HCT116 (cell line): Measurements from ENCODE around the gene FRMD3. TPM values are rescaled to one million over a fixed set of nuclear protein-coding genes. Genes with fewer than 3 reads are reported as not detected.

Source experiments
- ATAC-seq: fragments of 200-7000 bp; cut with Tn5 transposase; 2 replicates; pipeline ENCODE4 v1.9.1; 2020; ENCODE audit warnings: mild to moderate bottlenecking, moderate library complexity
- BruUV-seq: library from RNA; stranded (reverse); fragments of 400-500 nt; replicated peaks from 2 replicates; lab custom pipeline; 2021; lab: Mats Ljungman, UMichigan
- CTCF ChIA-PET: fragments of 300-600 bp; sonication (Branson Sonifier 250); formaldehyde crosslinking; loops from one replicate; lab custom pipeline; 2021; ENCODE audit warnings: antibody characterized with exemption; lab: Charles Lee
- POLR2A ChIA-PET: fragments of 300-600, 350-600 bp; sonication (Branson Sonifier 250); formaldehyde crosslinking; loops from one replicate; lab custom pipeline; 2021; ENCODE audit warnings: antibody characterized with exemption; lab: Charles Lee
- RAD21 ChIA-PET, 2 experiments: fragments of 300-600 bp; sonication (Branson Sonifier 250); formaldehyde crosslinking; loops; one replicate each; lab custom pipeline; 2023; ENCODE audit warnings: low total read pairs in 2 of 2; ENCODE audit not compliant: uncharacterized antibody in 2 of 2, unreplicated experiment in 2 of 2, low non-redundant PET in 1 of 2; lab: Charles Lee
- DNase-seq: peaks from one replicate; pipeline ENCODE4 v3.0.0-alpha.2; 2010; ENCODE audit warnings: low read depth, low spot score
- H2AFZ ChIP-seq: fragments of 200-600 bp; shearing (Covaris generic), sonication (generic); 2 replicates; pipeline ENCODE4 v1.6.1; 2017; ENCODE audit warnings: low read depth, mixed run types, mixed read lengths, antibody characterized with exemption, low read length; ENCODE audit not compliant: poor library complexity, severe bottlenecking
- H3K27ac ChIP-seq: 2 replicates; pipeline ENCODE4 v1.5.1; 2012; ENCODE audit warnings: low read depth, low read length
- H3K27me3 ChIP-seq: fragments of 200-600 bp; sonication (generic); 2 replicates; pipeline ENCODE4 v1.6.1; 2016; ENCODE audit warnings: mixed run types, low read length, mixed read lengths; ENCODE audit not compliant: insufficient read depth
- H3K36me3 ChIP-seq, 2 experiments: fragments of 200-500 bp in 1 of 2; fragments of 200-600 bp in 1 of 2; sonication (Bioruptor generic) in 1 of 2; sonication (generic) in 1 of 2; 2 replicates each; pipeline versions ENCODE4 v1.5.1 to v1.6.1; 2014 to 2016; ENCODE audit warnings: low read length in 2 of 2, inconsistent platforms in 1 of 2, mixed read lengths in 1 of 2, mixed run types in 1 of 2; ENCODE audit not compliant: insufficient read depth in 2 of 2, control insufficient read depth in 1 of 2
- H3K4me1 ChIP-seq, 2 experiments: fragments of 200-600 bp in 1 of 2; sonication (generic) in 1 of 2; 2 replicates each; pipeline versions ENCODE4 v1.5.1 to v1.6.1; 2012 to 2017; ENCODE audit warnings: low read length in 2 of 2, inconsistent platforms in 1 of 2, mild to moderate bottlenecking in 1 of 2, mixed read lengths in 1 of 2, mixed run types in 1 of 2, moderate library complexity in 1 of 2; ENCODE audit not compliant: insufficient read depth in 2 of 2, control insufficient read depth in 1 of 2
- H3K4me2 ChIP-seq: fragments of 200-600 bp; sonication (generic); 2 replicates; pipeline ENCODE4 v1.6.1; 2017; ENCODE audit warnings: mixed run types, low read length, mixed read lengths
- H3K4me3 ChIP-seq, 2 experiments: fragments of 200-600 bp in 1 of 2; sonication (generic) in 1 of 2; replicated peaks in 1 of 2; 2 replicates each; pipeline ENCODE4 v1.5.1; 2011 to 2016; ENCODE audit warnings: low read length in 2 of 2, control low read depth in 1 of 2, low read depth in 1 of 2, mild to moderate bottlenecking in 1 of 2, mixed read lengths in 1 of 2, mixed run types in 1 of 2
- H3K79me2 ChIP-seq: fragments of 200-600 bp; sonication (generic); 2 replicates; pipeline ENCODE4 v1.6.1; 2017; ENCODE audit warnings: mild to moderate bottlenecking, mixed run types, low read length, moderate library complexity, mixed read lengths; ENCODE audit not compliant: insufficient read depth
- H3K9ac ChIP-seq: fragments of 200-600 bp; sonication (generic); 2 replicates; pipeline ENCODE4 v1.6.1; 2016; ENCODE audit warnings: low read length, mixed read lengths
- H3K9me2 ChIP-seq: fragments of 200-600 bp; sonication (generic), shearing (Covaris generic); 2 replicates; pipeline ENCODE4 v1.6.1; 2017; ENCODE audit warnings: mixed run types, mild to moderate bottlenecking, moderate library complexity; ENCODE audit not compliant: insufficient read depth
- H3K9me3 ChIP-seq, 2 experiments: fragments of 200-500 bp in 1 of 2; fragments of 200-600 bp in 1 of 2; sonication (Bioruptor generic) in 1 of 2; sonication (generic) in 1 of 2; 2 replicates each; pipeline ENCODE4 v1.6.1; 2014 to 2017; ENCODE audit warnings: low read length in 2 of 2, mixed read lengths in 2 of 2, inconsistent platforms in 1 of 2, low read depth in 1 of 2, mild to moderate bottlenecking in 1 of 2, mixed run types in 1 of 2, moderate library complexity in 1 of 2; ENCODE audit not compliant: control insufficient read depth in 1 of 2, insufficient read depth in 1 of 2
- H4K20me1 ChIP-seq: fragments of 200-600 bp; sonication (generic), shearing (Covaris generic); 2 replicates; pipeline ENCODE4 v1.6.1; 2017; ENCODE audit warnings: mixed run types, mild to moderate bottlenecking, moderate library complexity; ENCODE audit not compliant: insufficient read depth
- CBX3 ChIP-seq: IDR thresholded peaks from 2 replicates; pipeline ENCODE4 v1.6.1; 2012; ENCODE audit warnings: low read depth
- EZH2phosphoT487 ChIP-seq: fragments of 200-600 bp; IDR thresholded peaks from 2 replicates; pipeline ENCODE4 v1.6.1; 2018; ENCODE audit warnings: antibody characterized with exemption, borderline replicate concordance
- POLR2AphosphoS5 ChIP-seq: IDR thresholded peaks from 2 replicates; pipeline ENCODE4 v1.6.1; 2011; ENCODE audit warnings: mild to moderate bottlenecking, low read depth, low read length, moderate library complexity
- REST ChIP-seq: IDR thresholded peaks from 2 replicates; pipeline ENCODE4 v1.6.1; 2012; ENCODE audit warnings: low read depth
- SRF ChIP-seq: IDR thresholded peaks from 2 replicates; pipeline ENCODE4 v1.6.1; 2012; ENCODE audit warnings: low read depth
- TCF7L2 ChIP-seq: IDR thresholded peaks from 2 replicates; pipeline ENCODE4 v1.7.0; 2011; ENCODE audit warnings: borderline replicate concordance, inconsistent platforms; ENCODE audit not compliant: insufficient read depth, insufficient read length; ENCODE audit errors: extremely low read depth
- ZBTB33 ChIP-seq: IDR thresholded peaks from 2 replicates; pipeline ENCODE4 v1.6.1; 2011; ENCODE audit warnings: mild to moderate bottlenecking, low read length, moderate library complexity; ENCODE audit not compliant: insufficient replicate concordance; ENCODE audit errors: extremely low read depth
- intact Hi-C: fragments of 100-400 bp; cut with micrococcal nuclease; formaldehyde crosslinking; loops from 2 replicates; pipeline ENCODE4 v1.10.0; 2022
- total RNA-seq: library from RNA; stranded (reverse); gene quantifications from one replicate; pipeline ENCODE4 v1.2.1, GENCODE V29; 2021; ENCODE audit not compliant: unreplicated experiment

Gene FRMD3
- total RNA-seq, 1 experiment from 2014 or later = 0.89 TPM

GRCh38 chr9:83327323-83327722 lies 210.9 kb downstream of the FRMD3 start (continued):
- TF ChIP-seq SRF (no peak), TCF7L2 (no peak), EZH2phosphoT487 (no peak), ZBTB33 (no peak)

- intact Hi-C loops = no loop called here
- BruUV-seq = no TSS peak
- Histone ChIP-seq H3K9me2 (no peaks in the 10 kb centered on the region), H3K79me2 (no peaks in the 10 kb centered on the region), H3K9me3 (no peaks in the 10 kb centered on the region), H3K36me3 (no peaks in the 10 kb centered on the region), H3K4me1 (no peaks in the 10 kb centered on the region), H3K9ac (no peak overlapping the region), H3K27me3 (no peaks in the 10 kb centered on the region), H2AFZ (no peak overlapping the region), H3K4me2 (no peak overlapping the region), H3K4me3 (no peak overlapping the region), H4K20me1 (no peaks in the 10 kb centered on the region), H3K27ac (no peak overlapping the region)
- DNase-seq (no peak), ATAC-seq (no peak)
- POLR2A ChIA-PET = no interaction called here
- RAD21 ChIA-PET = no interaction called here
- TF ChIP-seq POLR2AphosphoS5 = no peak
- TF ChIP-seq REST = no peak
- TF ChIP-seq CBX3 = no peak
- CTCF ChIA-PET = interaction anchor here (1.5 kb wide), 1 partner anchor 11 kb away, joined by 6 read pairs; no protein-coding TSS in a partner anchor
These were observed 215.1 kb downstream of the FRMD3 start for GRCh38 chr9:83323148-83323547.
